ENCODE data around the gene HOXA7. TPM values are rescaled to one million over a fixed set of nuclear protein-coding genes. Genes with fewer than 3 reads are reported as not detected.

The HOXA7 gene
- total RNA-seq, 1 donor from 2014 or later: not detected

DNA sequence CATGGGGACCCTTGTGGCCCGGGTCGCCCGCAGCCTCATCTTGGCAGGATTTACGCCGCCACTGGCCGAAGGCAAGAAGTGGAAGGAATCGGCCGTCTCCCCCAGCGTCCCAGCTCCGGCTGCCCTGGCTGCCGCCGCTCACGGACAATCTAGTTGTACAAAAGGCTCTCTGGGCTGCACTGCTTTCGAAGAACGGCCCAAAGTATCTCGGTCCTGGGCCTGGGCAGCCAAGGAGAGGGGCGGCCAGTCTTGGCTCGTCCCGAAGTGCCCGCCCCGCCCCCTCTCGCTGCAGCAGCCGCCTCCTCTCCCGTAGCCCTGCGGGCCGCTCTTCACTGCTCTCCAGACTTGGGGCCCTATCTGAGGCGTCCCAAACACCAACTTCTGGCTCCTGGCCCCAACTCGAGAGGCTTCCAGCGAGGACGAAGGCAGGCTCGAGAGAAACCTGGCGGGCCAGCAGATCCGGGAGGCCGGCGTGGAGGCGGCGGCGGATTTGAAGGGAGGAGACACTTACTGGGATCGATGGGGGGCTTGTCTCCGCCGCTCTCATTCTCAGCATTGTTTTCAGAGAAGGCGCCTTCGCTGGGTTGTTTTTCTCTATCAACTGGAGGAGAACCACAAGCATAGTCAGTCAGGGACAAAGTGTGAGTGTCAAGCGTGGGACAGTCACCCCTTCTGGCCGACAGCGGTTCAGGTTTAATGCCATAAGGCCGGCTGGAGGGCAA, 8.1 kb upstream of the HOXA7 start:
- H3K27me3 Mint-ChIP-seq: peaks cover 69% of the 10 kb centered on the region
- peaks cover 7% of the 10 kb centered on the region for H3K36me3 Mint-ChIP-seq (ENCODE audit: low read depth)
- peaks cover 2% of the 10 kb centered on the region for H3K4me1 Mint-ChIP-seq
- no peak for DNase-seq
- no peak overlapping the region for H3K4me3 Mint-ChIP-seq
- intact Hi-C loops (cut with micrococcal nuclease): loop anchor here (2.0 kb wide), 1 partner anchor 14 kb away; no protein-coding TSS in a partner anchor
- H3K9me3 Mint-ChIP-seq: no peaks in the 10 kb centered on the region
- no peak overlapping the region for H3K27ac Mint-ChIP-seq

DNA sequence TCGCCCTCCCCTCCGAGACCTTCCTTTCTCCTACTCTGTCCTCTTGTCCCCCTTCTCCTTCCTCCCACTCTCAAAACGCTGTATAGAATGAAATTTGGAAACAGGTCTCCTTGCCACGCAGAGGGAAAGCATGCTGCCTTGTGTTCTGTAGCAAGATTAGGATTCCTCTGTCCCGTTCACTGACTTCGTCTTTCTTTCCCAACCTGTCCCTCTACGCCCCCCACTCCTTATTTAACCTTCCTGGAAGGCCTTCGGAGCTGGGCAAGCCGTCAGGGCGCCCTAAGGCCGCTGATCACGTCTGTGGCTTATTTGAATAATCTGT, 7.5 kb upstream of the HOXA7 start:
- H3K9me3 Mint-ChIP-seq: no peaks in the 10 kb centered on the region
- H3K36me3 Mint-ChIP-seq (ENCODE audit: low read depth): peaks cover 7% of the 10 kb centered on the region
- no peak overlapping the region for H3K27ac Mint-ChIP-seq
- no peak for DNase-seq
- H3K27me3 Mint-ChIP-seq: peaks cover 73% of the 10 kb centered on the region
- no peak overlapping the region for H3K4me3 Mint-ChIP-seq
- intact Hi-C loops (cut with micrococcal nuclease): loop anchor here (2.0 kb wide), 1 partner anchor 13 kb away; no protein-coding TSS in a partner anchor
- peaks cover 2% of the 10 kb centered on the region for H3K4me1 Mint-ChIP-seq

DNA sequence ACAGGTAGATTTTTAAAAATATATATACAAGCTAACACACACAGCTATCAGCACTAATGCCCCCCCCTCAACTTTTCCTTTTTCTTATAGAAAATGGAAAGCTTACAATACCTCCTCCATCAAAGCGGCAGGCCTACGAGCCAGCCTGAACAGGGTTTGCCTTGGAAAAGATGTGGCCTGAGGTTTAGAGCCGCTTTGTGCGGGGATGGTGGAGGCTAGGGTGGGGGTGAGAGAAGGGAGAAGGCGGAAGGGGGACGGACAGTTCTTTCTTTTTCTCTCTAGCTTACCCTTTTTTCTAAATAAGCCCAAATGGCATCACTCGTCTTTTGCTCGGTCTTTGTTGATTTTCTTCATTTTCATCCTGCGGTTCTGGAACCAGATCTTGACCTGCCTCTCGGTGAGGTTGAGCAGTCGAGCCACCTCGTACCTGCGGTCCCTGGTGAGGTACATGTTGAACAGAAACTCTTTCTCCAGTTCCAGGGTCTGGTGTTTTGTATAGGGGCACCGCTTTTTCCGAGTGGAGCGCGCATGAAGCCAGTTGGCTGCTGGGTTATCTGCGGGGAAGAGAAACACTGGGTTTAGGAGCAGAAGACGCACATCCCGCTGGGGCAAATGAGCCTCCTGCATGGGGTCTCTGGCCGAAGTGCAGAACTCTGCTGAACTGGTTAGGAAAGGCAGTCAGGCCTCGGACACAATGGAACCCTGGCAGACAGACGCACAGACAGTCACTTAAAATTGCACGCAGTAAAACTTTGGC, 7.0 kb upstream of the HOXA7 start:
- Mint-ChIP-seq H3K36me3 (ENCODE audit: low read depth) (peaks cover 3% of the 10 kb centered on the region), H3K27ac (no peak overlapping the region), H3K4me1 (peaks cover 2% of the 10 kb centered on the region), H3K27me3 (peaks cover 73% of the 10 kb centered on the region), H3K9me3 (no peaks in the 10 kb centered on the region), H3K4me3 (no peak overlapping the region)
- intact Hi-C loops (cut with micrococcal nuclease): loop anchor here (2.0 kb wide), 1 partner anchor 13 kb away; no protein-coding TSS in a partner anchor
- DNase-seq: no peak

DNA sequence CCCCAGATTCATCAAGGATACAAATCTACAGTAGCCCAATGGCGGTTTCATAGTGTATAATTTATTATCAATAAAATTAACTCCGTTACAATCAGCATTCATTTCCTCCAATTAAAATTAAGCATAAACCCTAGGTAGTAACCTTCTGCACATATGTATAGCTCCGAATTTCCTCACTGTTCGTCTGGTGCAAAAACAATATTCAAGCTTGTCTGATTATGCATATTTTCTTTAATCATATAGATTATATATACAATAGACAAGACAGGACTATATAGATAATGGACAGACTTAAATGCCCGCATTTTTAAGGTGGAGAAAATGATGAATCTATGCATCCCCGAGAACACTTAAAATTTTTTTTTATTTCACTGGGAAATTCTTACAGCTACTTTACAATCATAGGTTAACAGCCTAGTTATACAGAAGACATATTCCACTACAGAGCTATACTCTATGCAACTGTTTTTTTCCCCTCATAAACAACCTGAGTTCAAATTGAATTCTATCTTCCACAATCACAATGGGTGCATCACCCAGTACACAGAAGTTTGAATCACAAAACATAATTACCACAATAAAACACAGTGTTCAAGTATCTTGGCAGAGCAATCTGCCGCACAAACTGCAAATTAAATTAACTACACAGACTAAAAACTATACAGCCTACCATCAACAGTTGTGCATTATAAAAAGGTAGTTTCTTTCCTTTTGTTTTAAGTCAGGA, 6.2 kb upstream of the HOXA7 start:
- peaks cover 3% of the 10 kb centered on the region for H3K36me3 Mint-ChIP-seq (ENCODE audit: low read depth)
- no peak for DNase-seq
- peaks cover 73% of the 10 kb centered on the region for H3K27me3 Mint-ChIP-seq
- no peak overlapping the region for H3K27ac Mint-ChIP-seq
- peaks cover 6% of the 10 kb centered on the region for H3K9me3 Mint-ChIP-seq
- H3K4me3 Mint-ChIP-seq: no peak overlapping the region
- H3K4me1 Mint-ChIP-seq: peaks cover 4% of the 10 kb centered on the region
- intact Hi-C loops (cut with micrococcal nuclease): no loop called here

DNA sequence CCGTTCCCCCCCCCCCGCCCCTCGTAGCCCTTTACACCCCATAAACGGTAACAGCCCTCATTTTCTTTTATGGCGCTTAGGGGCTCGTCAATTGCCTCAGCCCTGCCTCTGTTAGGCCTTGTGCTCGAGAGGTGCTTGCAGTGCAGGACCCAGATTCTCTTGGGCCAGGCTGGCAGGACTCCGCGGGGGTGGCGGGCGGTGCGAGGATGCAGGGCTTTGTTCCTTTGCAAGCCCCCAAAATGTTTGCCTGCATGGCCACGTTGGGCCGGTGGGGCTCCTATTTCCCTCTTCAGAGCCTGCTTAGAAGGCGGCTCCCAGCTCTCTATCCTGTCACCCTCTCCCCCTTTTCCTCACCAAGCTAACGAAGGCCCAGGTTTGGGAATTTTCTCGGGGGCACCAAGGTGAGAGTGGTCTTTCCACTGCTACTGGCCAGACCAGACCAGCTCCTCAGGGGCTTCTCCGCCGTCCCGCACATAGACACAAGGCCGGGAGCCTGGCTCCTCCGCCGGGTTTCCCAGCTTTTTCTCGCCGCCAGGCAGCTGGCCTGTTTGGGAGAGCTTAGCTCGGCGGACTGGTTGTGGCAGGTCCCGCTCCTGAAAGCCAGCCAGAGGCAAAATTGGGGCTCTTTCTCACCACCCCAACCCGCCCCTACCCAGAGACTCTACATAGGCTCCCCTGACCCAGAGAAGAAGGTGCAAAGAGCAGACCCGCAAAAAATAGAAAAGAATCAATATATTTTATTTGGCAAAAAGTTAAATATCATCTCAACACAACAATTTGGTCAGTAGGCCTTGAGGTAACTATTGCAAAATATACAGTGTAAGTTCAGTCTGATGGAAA, 5.5 kb upstream of the HOXA7 start:
- H3K9me3 Mint-ChIP-seq: peaks cover 6% of the 10 kb centered on the region
- peaks cover 73% of the 10 kb centered on the region for H3K27me3 Mint-ChIP-seq
- H3K4me1 Mint-ChIP-seq: peaks cover 4% of the 10 kb centered on the region
- H3K36me3 Mint-ChIP-seq (ENCODE audit: low read depth): peaks cover 3% of the 10 kb centered on the region
- no peak overlapping the region for H3K4me3 Mint-ChIP-seq
- no peak for DNase-seq
- H3K27ac Mint-ChIP-seq: no peak overlapping the region
- intact Hi-C loops (cut with micrococcal nuclease): loop anchor here (1.0 to 2.0 kb wide), 6 partner anchors 37 to 1299 kb away; no protein-coding TSS in a partner anchor

DNA sequence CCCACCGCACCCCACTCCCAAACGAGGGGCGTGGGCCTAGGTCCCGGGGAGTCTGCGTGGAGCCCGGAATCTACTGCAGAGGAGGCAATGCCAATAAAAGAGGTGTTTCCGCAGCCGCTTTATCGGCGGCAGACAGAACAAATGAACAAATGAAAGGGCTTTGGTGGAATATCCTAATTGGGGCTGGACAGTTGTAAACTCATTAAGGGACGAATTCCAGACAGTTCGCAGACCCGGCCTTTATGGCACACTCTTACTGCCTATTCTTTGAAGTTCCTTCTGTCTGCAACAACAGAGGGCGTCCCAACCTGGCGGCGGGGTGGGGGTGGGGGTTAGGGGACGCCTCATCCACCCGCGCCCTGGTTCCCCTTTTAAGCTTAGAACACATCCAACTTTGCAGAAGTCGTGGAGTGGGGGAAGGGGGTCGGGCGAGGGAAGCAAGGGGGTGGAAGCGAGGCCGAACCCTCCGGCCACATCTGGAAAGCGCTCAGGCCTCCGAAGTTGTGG, 4.8 kb upstream of the HOXA7 start:
- Mint-ChIP-seq H3K4me3 (peak overlapping the region; percentile 72), H3K9me3 (peaks cover 6% of the 10 kb centered on the region)

DNA sequence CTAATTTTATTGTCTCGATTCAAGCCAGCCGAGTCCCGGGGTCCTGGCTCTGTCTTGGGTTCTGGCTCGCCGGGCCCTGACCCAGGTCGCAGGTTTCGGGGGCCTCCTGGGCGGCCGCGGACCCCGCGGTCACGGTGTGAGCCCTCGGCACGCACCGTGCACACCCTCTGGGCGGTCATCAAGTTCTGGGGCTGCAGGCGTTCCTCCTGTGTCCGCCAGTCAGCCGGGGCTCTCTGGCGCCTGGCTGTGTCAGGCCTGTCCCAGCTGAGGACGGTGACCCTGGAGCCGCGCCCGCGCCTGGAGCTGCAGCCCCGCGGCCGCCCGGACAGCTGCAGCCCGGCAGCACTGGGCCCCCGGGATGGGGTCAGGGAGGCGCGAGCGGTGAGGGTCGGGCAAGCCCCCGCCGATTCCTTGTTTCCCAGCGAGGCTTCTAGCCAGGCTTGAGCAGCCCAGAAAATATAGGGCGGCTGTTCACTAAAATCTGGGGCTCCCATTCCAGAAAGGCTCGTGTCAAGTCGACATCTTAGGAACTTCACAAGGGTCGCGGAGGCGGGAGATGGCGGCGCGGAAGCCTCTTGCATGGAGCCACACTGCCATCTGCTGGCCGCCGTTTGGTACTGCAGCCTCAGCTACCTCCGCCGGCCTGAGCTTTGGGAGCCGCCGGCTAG, 4.2 kb upstream of the HOXA7 start:
- Mint-ChIP-seq H3K4me1 (peaks cover 4% of the 10 kb centered on the region), H3K27ac (no peak overlapping the region), H3K4me3 (peak overlapping the region; percentile 72), H3K27me3 (peaks cover 74% of the 10 kb centered on the region), H3K9me3 (peaks cover 6% of the 10 kb centered on the region), H3K36me3 (ENCODE audit: low read depth) (peaks cover 3% of the 10 kb centered on the region)
- DNase-seq: peak; percentile 93
- intact Hi-C loops (cut with micrococcal nuclease): loop anchor here (1.0 to 2.0 kb wide), 8 partner anchors 9 to 1298 kb away; no protein-coding TSS in a partner anchor

More for the DNA sequence above, 4.8 kb upstream of the HOXA7 start:
- intact Hi-C loops (cut with micrococcal nuclease): loop anchor here (1.0 to 2.0 kb wide), 6 partner anchors 38 to 1298 kb away; no protein-coding TSS in a partner anchor
- Mint-ChIP-seq H3K36me3 (ENCODE audit: low read depth) (peaks cover 3% of the 10 kb centered on the region), H3K4me1 (peaks cover 4% of the 10 kb centered on the region), H3K27ac (no peak overlapping the region), H3K27me3 (peaks cover 74% of the 10 kb centered on the region)
- no peak for DNase-seq

DNA sequence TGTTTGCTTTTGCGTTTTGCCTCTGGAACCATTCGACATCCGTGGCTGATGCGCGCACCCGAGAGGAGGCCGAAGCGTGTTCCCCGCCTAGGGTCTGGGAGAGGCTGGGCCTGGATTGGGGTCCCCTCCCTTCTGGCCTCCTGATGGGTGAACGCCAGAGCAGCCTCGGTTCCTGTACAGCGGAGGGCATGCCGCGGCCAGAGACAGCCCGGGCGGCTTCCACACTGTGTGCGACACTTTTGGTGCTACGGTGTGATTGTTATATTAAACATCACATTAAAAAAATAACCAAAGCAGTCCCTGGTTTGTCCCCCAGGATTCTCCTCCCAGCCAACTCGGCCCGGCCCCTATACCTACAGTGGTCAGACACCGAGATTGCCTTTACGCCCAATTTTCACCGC, 3.7 kb upstream of the HOXA7 start:
- peaks cover 7% of the 10 kb centered on the region for H3K4me1 Mint-ChIP-seq
- peaks cover 77% of the 10 kb centered on the region for H3K27me3 Mint-ChIP-seq
- H3K27ac Mint-ChIP-seq: no peak overlapping the region
- H3K9me3 Mint-ChIP-seq: peaks cover 6% of the 10 kb centered on the region
- peaks cover 5% of the 10 kb centered on the region for H3K36me3 Mint-ChIP-seq (ENCODE audit: low read depth)
- intact Hi-C loops (cut with micrococcal nuclease): loop anchor here (1.0 to 2.0 kb wide), 5 partner anchors 9 to 1297 kb away; no protein-coding TSS in a partner anchor
- H3K4me3 Mint-ChIP-seq: peak overlapping the region; percentile 35
- peak; percentile 68 for DNase-seq

DNA sequence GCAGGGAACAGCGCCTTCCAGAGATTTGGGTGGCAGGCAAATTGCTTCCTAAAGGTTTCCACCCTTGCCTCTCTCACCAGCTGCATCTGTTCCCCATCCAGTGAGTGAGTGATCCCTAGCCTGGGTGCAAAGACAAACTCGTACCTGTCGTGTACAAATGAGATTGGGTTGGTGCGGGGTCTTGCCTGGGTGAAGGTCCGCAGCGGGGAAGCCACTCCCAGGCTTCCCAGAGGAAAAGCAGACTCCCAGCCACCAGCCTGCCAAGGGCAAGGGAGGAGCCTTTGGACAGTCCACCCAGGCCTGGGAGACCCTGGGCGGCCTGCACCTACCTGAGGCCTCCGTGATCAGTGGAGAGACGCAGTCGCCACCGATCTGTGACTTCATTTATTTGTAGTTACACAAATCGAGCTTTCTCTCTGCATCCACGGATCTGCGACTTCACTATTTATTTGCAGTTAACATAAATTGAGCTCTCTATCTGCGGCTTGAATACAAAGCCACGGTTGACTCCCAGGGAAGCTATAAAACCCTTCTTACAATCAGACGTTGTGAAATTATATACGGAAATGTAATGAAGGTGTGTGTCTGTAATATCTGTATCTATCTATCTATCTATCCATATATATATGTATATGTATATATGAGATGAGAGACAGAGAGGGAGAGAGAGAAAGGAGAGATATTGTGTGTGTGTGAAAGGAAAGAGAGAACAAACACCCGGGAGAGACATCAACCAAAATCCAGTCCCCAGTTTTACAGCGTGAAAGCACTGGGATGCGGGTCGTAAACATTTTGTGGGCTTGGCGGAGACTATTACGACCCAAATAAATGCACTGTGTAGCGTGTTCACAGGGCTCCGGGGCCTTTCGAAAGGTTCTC, 3.0 kb upstream of the HOXA7 start:
- H3K27me3 Mint-ChIP-seq: peaks cover 80% of the 10 kb centered on the region
- H3K9me3 Mint-ChIP-seq: peaks cover 6% of the 10 kb centered on the region
- H3K4me1 Mint-ChIP-seq: peaks cover 10% of the 10 kb centered on the region
- no peak overlapping the region for H3K27ac Mint-ChIP-seq
- DNase-seq: no peak
- H3K36me3 Mint-ChIP-seq (ENCODE audit: low read depth): peaks cover 3% of the 10 kb centered on the region
- intact Hi-C loops (cut with micrococcal nuclease): loop anchor here (1.0 to 2.0 kb wide), 5 partner anchors 8 to 1297 kb away; no protein-coding TSS in a partner anchor
- no peak overlapping the region for H3K4me3 Mint-ChIP-seq

DNA sequence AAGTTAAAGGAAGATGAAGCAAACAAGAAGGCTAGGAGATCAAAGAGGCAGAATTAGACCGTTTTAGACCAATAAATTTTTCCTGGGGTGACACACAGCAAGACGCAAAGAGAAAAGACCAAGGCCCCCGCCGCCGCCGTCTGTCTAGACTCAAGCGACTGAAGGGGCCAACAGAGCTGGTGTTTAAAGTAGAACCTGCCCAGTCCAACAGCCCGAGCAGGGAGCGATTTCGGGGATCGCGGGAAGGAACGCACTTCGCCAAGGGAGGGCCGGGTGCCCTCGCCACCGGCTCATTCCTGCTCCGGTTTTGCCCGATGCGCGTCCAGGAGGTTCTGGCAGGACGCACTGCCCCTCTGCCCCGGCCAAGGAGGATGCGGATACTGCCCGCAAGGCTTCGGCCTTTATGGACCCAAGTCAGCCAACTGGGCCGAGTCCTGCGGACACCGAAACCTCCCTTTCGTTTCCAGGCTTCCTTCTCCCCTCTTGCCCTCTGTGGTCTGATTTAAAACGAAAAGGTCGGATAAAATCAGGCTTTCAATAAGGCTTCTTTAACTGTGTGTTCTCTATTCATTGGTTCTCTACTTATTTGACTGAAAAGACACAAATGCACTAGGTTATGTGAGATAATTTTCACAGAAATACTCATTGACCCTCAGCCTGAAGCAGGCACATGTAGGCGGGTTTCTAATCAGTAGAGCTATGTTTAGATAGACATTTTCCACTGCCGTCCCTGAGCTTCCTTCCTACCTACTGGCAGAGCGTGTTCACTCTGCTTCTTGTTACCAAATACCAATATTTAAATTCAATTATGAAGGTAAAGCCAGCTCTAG, 2.2 kb upstream of the HOXA7 start:
- H3K27me3 Mint-ChIP-seq: peaks cover 82% of the 10 kb centered on the region
- peak; percentile 58 for DNase-seq
- H3K9me3 Mint-ChIP-seq: peaks cover 6% of the 10 kb centered on the region
- peaks cover 5% of the 10 kb centered on the region for H3K36me3 Mint-ChIP-seq (ENCODE audit: low read depth)
- intact Hi-C loops (cut with micrococcal nuclease): no loop called here
- no peak overlapping the region for H3K4me3 Mint-ChIP-seq
- peak overlapping the region; percentile 65 for H3K27ac Mint-ChIP-seq
- peaks cover 12% of the 10 kb centered on the region for H3K4me1 Mint-ChIP-seq
